Mesothelial cell of epicardium (in vitro differentiated cells): Measurements from ENCODE around the gene GNL3. TPM values are rescaled to one million over a fixed set of nuclear protein-coding genes. Genes with fewer than 3 reads are reported as not detected.

ENCODE experiments used
- DNase-seq, 2 experiments: peaks; one replicate each; pipeline ENCODE4 v3.0.0; 2021; ENCODE audit warnings: low spot score in 2 of 2; ENCODE audit not compliant: unreplicated experiment in 2 of 2
- H3K27ac Mint-ChIP-seq: 2 replicates; pipeline ENCODE4 v1.8.0; 2021; ENCODE audit warnings: mixed read lengths
- H3K27me3 Mint-ChIP-seq: 2 replicates; pipeline ENCODE4 v1.8.0; 2021; ENCODE audit warnings: low read depth, mixed read lengths
- H3K36me3 Mint-ChIP-seq: 2 replicates; pipeline ENCODE4 v1.8.0; 2021; ENCODE audit warnings: mixed read lengths
- H3K4me1 Mint-ChIP-seq: 2 replicates; pipeline ENCODE4 v1.8.0; 2021; ENCODE audit warnings: mixed read lengths
- H3K4me3 Mint-ChIP-seq: 2 replicates; pipeline ENCODE4 v1.8.0; 2021; ENCODE audit warnings: mild to moderate bottlenecking, moderate library complexity, mixed read lengths
- H3K9me3 Mint-ChIP-seq: 2 replicates; pipeline ENCODE4 v1.8.0; 2021; ENCODE audit warnings: mixed read lengths
- CTCF ChIP-seq: fragments of 200-600 bp; sonication (generic); IDR thresholded peaks from one replicate; pipeline ENCODE4 v1.5.0; 2021; ENCODE audit warnings: antibody characterized with exemption; ENCODE audit not compliant: unreplicated experiment
- total RNA-seq: library from RNA; stranded (reverse); gene quantifications from 3 replicates; pipeline ENCODE4 v1.2.1, GENCODE V29; 2021

Gene GNL3
- total RNA-seq, 1 donor from 2014 or later: 116 TPM

DNA sequence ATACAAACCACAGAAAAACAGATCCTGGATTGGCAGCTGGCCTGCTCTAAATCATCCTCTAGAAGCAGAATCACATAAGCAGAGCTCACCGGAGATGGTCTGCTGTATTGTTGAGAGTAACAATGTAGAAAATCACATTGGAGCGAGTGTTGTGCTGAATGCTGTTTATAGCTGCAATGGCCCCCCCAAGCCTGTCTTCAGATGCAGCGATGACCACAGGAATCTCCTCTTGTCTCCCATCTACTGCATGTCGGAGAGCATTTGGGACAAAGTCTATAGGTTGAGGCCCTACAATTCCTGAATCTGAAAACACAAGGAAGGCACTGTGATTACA, 11.8 kb downstream of the GNL3 start:
- no peak for TF ChIP-seq CTCF
- Mint-ChIP-seq H3K36me3 (peaks cover 36% of the 10 kb centered on the region), H3K4me3 (no peak overlapping the region)

DNA sequence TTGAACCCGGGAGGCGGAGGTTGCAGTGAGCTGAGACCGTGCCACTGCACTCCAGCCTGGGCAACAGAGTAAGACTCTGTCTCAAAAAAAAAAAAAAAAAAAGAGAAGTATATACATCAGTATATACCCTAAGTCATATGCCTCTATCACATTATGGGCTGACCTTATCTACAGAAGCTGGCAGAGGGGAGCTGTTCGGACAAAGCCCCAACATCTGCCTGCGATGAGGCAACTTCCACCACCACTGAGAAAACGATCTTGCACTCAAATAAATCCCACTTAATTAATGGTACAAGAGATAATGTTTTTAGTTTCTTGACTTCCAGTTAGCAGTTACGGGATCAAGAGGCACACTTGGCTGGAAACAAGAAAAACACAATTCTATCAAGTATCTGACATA, 17.5 kb downstream of the GNL3 start:
- Mint-ChIP-seq H3K36me3 (peaks cover 6% of the 10 kb centered on the region), H3K27ac (no peak overlapping the region), H3K4me3 (no peak overlapping the region), H3K27me3 (no peaks in the 10 kb centered on the region), H3K4me1 (peaks cover 28% of the 10 kb centered on the region), H3K9me3 (no peaks in the 10 kb centered on the region)
- no peak for TF ChIP-seq CTCF
- DNase-seq: no peak

More for the DNA sequence above, 11.8 kb downstream of the GNL3 start:
- no peaks in the 10 kb centered on the region for H3K27me3 Mint-ChIP-seq
- H3K9me3 Mint-ChIP-seq: no peaks in the 10 kb centered on the region
- no peak for DNase-seq
- peak overlapping the region; percentile 25 for H3K27ac Mint-ChIP-seq
- H3K4me1 Mint-ChIP-seq: no peaks in the 10 kb centered on the region

DNA sequence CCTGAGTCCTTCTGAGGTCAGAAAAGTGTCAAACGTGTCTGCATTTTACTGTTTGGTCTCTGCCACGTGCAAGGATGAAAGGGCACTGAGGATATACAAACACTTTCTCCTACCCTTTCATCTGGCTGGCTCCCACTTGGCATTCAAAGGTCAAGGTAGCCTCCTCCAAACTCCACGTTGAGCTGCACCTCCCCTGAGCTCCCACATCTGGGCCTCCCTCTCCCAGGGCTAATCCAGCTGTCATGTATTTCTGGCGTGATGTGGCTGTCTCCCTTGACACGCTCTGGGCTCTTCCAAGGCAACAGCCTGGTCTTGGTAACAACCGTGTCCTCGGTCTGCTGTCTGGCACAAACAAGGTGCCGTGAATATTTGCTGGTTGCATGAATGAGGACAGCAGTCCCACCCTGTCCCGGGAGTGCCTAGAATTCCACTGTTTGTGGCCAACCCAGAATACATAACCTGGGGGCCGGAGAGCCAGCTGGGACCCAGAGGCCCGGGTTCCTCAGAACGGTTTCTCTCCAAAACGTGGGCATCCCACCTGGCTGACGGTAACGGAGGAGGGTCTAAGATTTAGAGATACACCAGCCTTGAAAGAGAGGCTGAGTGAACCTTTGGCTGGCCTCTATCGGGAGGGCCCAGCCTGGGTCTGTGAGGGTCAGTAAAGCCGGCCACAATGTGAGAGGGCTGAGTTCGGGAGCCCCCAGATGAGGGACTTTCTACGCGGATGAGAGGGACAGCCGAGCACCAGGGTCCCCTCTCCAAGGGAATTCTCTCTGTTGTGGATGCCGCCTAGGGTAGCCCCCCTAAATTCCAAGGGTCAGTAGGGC, 19.0 kb downstream of the GNL3 start:
- no peak for DNase-seq
- peak overlapping the region; percentile 95 for H3K4me3 Mint-ChIP-seq
- TF ChIP-seq CTCF: no peak
- no peaks in the 10 kb centered on the region for H3K9me3 Mint-ChIP-seq
- no peaks in the 10 kb centered on the region for H3K27me3 Mint-ChIP-seq
- peak overlapping the region; percentile 94 for H3K27ac Mint-ChIP-seq
- H3K36me3 Mint-ChIP-seq: peaks cover 3% of the 10 kb centered on the region
- peaks cover 28% of the 10 kb centered on the region for H3K4me1 Mint-ChIP-seq

- no peak for TF ChIP-seq CTCF
- DNase-seq: no peak
- peaks cover 28% of the 10 kb centered on the region for H3K4me1 Mint-ChIP-seq
- no peaks in the 10 kb centered on the region for H3K27me3 Mint-ChIP-seq
- H3K36me3 Mint-ChIP-seq: no peaks in the 10 kb centered on the region
- peak overlapping the region; percentile 94 for H3K27ac Mint-ChIP-seq
- H3K9me3 Mint-ChIP-seq: no peaks in the 10 kb centered on the region
- peak overlapping the region; percentile 95 for H3K4me3 Mint-ChIP-seq
Observed at GRCh38 chr3:52705438-52705687, 19.5 kb downstream of the GNL3 start.

- Mint-ChIP-seq H3K36me3 (no peaks in the 10 kb centered on the region), H3K27ac (peak within 1 kb of the TSS; percentile 94), H3K4me3 (peak within 1 kb of the TSS; percentile 95), H3K4me1 (peaks cover 28% of the 10 kb centered on the region), H3K9me3 (no peaks in the 10 kb centered on the region), H3K27me3 (no peaks in the 10 kb centered on the region)
- DNase-seq: peak; percentile 69 to 87
- no peak for TF ChIP-seq CTCF
Observed at GRCh38 chr3:52705688-52706686, 20.2 kb downstream of the GNL3 start, which contains the start of the genes GLT8D1 and SPCS1. GLT8D1 (minus strand) TSS chr3:52705791; CDS start chr3:52700460, 5,331 bp downstream. SPCS1 (plus strand) TSS chr3:52706106; CDS start chr3:52706247, 141 bp downstream.
